Measurements from ENCODE around the gene STOM. TPM values are rescaled to one million over a fixed set of nuclear protein-coding genes. Genes with fewer than 3 reads are reported as not detected.

The STOM gene
- total and polyA plus RNA-seq, 2 donors (not counting 1 experiment from before 2014, with no cell fraction given): 2.7 to 6.1 TPM

DNA sequence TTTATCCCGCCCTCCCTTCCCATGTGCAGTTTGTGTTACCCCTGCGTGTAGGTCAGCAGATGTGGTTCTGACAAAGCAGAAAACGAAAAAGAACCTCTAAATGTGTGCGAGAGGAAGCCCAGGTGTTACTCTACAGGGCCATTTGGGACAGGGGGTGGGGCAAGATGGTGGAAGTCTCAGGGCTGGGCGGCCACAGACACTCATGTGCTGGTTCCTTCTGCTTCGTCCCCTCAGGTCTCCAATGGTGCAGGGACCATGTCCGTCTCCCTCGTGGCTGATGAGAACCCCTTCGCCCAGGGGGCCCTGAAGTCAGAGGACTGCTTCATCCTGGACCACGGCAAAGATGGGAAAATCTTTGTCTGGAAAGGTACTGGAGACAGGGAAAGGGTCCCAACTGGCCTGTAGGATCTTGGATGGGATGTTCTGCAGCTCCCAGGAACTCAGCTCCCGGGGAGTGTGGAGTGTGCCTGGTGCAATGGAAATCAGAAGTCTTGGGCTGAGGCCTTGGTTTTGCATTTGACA lies 53.1 kb downstream of the STOM start:
- WGBS (ENCODE audit: insufficient coverage): 97% methylated on average over 9 of the region's 11 CpGs
- no peak for TF ChIP-seq EZH2 (IDR thresholded peaks at IDR 0.05; ENCODE audit: borderline replicate concordance, insufficient read depth, low read depth, low read length, poor library complexity, severe bottlenecking)
- TF ChIP-seq, protein P1, sequence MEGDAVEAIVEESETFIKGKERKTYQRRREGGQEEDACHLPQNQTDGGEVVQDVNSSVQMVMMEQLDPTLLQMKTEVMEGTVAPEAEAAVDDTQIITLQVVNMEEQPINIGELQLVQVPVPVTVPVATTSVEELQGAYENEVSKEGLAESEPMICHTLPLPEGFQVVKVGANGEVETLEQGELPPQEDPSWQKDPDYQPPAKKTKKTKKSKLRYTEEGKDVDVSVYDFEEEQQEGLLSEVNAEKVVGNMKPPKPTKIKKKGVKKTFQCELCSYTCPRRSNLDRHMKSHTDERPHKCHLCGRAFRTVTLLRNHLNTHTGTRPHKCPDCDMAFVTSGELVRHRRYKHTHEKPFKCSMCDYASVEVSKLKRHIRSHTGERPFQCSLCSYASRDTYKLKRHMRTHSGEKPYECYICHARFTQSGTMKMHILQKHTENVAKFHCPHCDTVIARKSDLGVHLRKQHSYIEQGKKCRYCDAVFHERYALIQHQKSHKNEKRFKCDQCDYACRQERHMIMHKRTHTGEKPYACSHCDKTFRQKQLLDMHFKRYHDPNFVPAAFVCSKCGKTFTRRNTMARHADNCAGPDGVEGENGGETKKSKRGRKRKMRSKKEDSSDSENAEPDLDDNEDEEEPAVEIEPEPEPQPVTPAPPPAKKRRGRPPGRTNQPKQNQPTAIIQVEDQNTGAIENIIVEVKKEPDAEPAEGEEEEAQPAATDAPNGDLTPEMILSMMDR (IDR thresholded peaks at IDR 0.05): no peak
- no peak overlapping the region for H3K27ac ChIP-seq (ENCODE audit: low read length in 2 of 2)
- DNase-seq: no peak
- H3K4me2 ChIP-seq (replicated peaks; ENCODE audit: low read depth, low read length, poor library complexity, severe bottlenecking): no peak overlapping the region
- CTCF ChIA-PET: interaction anchor here (1.3 to 11.6 kb wide), 3 partner anchors 59 to 86 kb away, joined by 4 to 371 read pairs (median 102); no protein-coding TSS in a partner anchor
- POLR2A ChIA-PET: interaction anchor here (0.7 kb wide), 1 partner anchor 109 kb away, joined by 4 read pairs; no protein-coding TSS in a partner anchor
- no peaks in the 10 kb centered on the region for H4K20me1 ChIP-seq (ENCODE audit: control insufficient read depth, insufficient read depth, low read length, poor library complexity, severe bottlenecking)
- H3K4me3 Mint-ChIP-seq: no peak overlapping the region
- H3K79me2 ChIP-seq (ENCODE audit: control insufficient read depth, insufficient read depth, low read length): no peaks in the 10 kb centered on the region
- no peaks in the 10 kb centered on the region for H3K9me3 Mint-ChIP-seq (ENCODE audit: insufficient read depth)
- no peak overlapping the region for H3K9ac ChIP-seq (ENCODE audit: low read length)
- H3K27me3 Mint-ChIP-seq: no peaks in the 10 kb centered on the region
- no peak for ATAC-seq (ENCODE audit: low read depth)
- H3K4me3 ChIP-seq (ENCODE audit: control extremely low read depth in 1 of 5, extremely low read depth in 1 of 5, insufficient read depth in 1 of 5, low read depth in 2 of 5, low read length in 4 of 5): no peak overlapping the region
- no peak overlapping the region for H3K27ac Mint-ChIP-seq
- no peaks in the 10 kb centered on the region for H3K27me3 ChIP-seq (replicated peaks in 1 of 4; ENCODE audit: control extremely low read depth in 1 of 4, control insufficient read depth in 3 of 4, insufficient read depth in 4 of 4, low read length in 3 of 4)
- intact Hi-C loops (cut with micrococcal nuclease): no loop called here
- H3K36me3 ChIP-seq (replicated peaks in 1 of 2; ENCODE audit: control extremely low read depth in 1 of 2, control insufficient read depth in 1 of 2, extremely low read depth in 1 of 2, insufficient read depth in 2 of 2, low read length in 1 of 2): peaks cover 0 to 24% of the 10 kb centered on the region in 2 experiments
- no peak overlapping the region for H2AFZ ChIP-seq (ENCODE audit: insufficient read depth, low read depth, low read length, poor library complexity, severe bottlenecking)
- no peaks in the 10 kb centered on the region for H3K9me3 ChIP-seq (ENCODE audit: control extremely low read depth in 1 of 3, control insufficient read depth in 2 of 3, insufficient read depth in 1 of 3, low read length in 2 of 3)
- no peaks in the 10 kb centered on the region for H3K4me1 Mint-ChIP-seq
- no peaks in the 10 kb centered on the region for H3K4me1 ChIP-seq (ENCODE audit: control insufficient read depth in 2 of 2, insufficient read depth in 2 of 2, low read length in 2 of 2)

DNA sequence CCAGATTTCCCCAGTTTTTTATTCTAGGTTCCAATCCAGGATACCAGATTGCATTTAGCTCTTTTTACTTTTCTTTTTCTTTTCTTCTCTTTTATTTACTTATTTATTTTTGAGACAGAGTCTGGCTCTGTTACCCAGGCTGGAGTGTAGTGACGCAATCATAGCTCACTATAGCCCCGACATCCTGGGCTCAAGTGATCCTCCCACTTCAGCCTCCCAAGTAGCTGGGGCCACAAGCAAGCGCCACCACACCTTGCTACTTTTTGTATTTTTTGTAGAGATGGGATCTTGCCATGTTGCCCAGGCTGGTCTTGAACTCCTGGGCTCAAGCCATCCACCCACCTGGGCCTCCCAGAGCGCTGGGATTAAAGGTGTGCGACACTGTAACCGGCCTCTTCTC lies 53.7 kb downstream of the STOM start:
- DNase-seq (no peak), ATAC-seq (ENCODE audit: low read depth) (no peak)
- Histone ChIP-seq H3K9me3 (ENCODE audit: control extremely low read depth in 1 of 3, control insufficient read depth in 2 of 3, insufficient read depth in 1 of 3, low read length in 2 of 3) (no peaks in the 10 kb centered on the region), H3K27me3 (replicated peaks in 1 of 4; ENCODE audit: control extremely low read depth in 1 of 4, control insufficient read depth in 3 of 4, insufficient read depth in 4 of 4, low read length in 3 of 4) (no peaks in the 10 kb centered on the region), H4K20me1 (ENCODE audit: control insufficient read depth, insufficient read depth, low read length, poor library complexity, severe bottlenecking) (no peaks in the 10 kb centered on the region), H3K79me2 (ENCODE audit: control insufficient read depth, insufficient read depth, low read length) (no peaks in the 10 kb centered on the region), H3K4me1 (ENCODE audit: control insufficient read depth in 2 of 2, insufficient read depth in 2 of 2, low read length in 2 of 2) (no peaks in the 10 kb centered on the region), H3K4me2 (replicated peaks; ENCODE audit: low read depth, low read length, poor library complexity, severe bottlenecking) (no peak overlapping the region), H3K27ac (ENCODE audit: low read length in 2 of 2) (no peak overlapping the region), H3K36me3 (replicated peaks in 1 of 2; ENCODE audit: control extremely low read depth in 1 of 2, control insufficient read depth in 1 of 2, extremely low read depth in 1 of 2, insufficient read depth in 2 of 2, low read length in 1 of 2) (peaks cover 0 to 25% of the 10 kb centered on the region in 2 experiments), H2AFZ (ENCODE audit: insufficient read depth, low read depth, low read length, poor library complexity, severe bottlenecking) (no peak overlapping the region), H3K4me3 (ENCODE audit: control extremely low read depth in 1 of 5, extremely low read depth in 1 of 5, insufficient read depth in 1 of 5, low read depth in 2 of 5, low read length in 4 of 5) (no peak overlapping the region), H3K9ac (ENCODE audit: low read length) (no peak overlapping the region)
- Mint-ChIP-seq H3K9me3 (ENCODE audit: insufficient read depth) (no peaks in the 10 kb centered on the region), H3K27ac (no peak overlapping the region), H3K4me1 (no peaks in the 10 kb centered on the region), H3K4me3 (no peak overlapping the region), H3K27me3 (no peaks in the 10 kb centered on the region)
- ChIA-PET CTCF (interaction anchor here (1.1 to 11.6 kb wide), 5 partner anchors 10 to 103 kb away, joined by 4 to 371 read pairs (median 6); no protein-coding TSS in a partner anchor), POLR2A (no interaction called here)
- intact Hi-C loops (cut with micrococcal nuclease): no loop called here
- no peak for TF ChIP-seq EZH2 (IDR thresholded peaks at IDR 0.05; ENCODE audit: borderline replicate concordance, insufficient read depth, low read depth, low read length, poor library complexity, severe bottlenecking)
- TF ChIP-seq, protein P1 (IDR thresholded peaks at IDR 0.05): no peak
- WGBS (ENCODE audit: insufficient coverage): 100% methylated on average over 2 of the region's 6 CpGs

All from B cell (primary cell).